Measurements from ENCODE around the gene LSM11.

Gene LSM11

DNA sequence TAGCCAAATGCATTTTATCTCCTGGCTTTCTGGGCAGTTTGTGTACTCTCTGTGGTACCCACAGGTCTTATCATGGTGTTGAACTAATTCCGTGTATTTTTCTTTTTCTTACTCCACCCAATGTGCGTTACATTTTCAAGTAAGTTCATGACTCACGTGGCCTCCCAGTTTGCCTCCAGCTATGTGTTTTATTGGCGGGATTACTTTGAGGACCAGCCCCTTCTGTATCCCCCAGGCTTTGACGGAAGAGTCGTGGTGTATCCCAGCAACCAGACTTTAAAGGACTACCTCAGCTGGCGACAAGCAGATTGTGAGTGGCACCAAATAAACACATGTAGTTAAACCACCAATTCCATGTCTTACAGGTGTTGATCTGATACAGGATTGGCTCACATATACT is 9.1 kb upstream of the LSM11 start:
- DNase-seq (ENCODE audit: low read depth): no peak

DNA sequence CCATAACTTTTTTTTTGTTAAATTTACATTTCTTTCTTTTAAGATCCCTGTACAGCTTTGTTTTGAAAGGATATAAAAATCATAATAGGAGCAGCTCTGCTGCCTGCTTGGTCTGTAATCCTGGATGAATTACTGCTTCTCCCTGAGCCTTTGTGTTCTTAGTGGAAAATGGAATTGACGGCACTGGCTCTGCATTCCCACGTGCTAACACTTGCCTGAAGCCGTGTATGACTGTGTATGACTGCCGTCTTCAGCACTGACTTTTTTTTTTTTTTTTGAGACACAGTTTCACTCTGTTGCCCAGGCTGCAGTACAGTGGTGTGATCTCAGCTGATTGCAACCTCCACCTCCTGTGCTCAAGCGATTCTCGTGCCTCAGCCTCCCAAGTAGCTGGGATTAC is 7.5 kb upstream of the LSM11 start:
- DNase-seq (ENCODE audit: low read depth): no peak

DNA sequence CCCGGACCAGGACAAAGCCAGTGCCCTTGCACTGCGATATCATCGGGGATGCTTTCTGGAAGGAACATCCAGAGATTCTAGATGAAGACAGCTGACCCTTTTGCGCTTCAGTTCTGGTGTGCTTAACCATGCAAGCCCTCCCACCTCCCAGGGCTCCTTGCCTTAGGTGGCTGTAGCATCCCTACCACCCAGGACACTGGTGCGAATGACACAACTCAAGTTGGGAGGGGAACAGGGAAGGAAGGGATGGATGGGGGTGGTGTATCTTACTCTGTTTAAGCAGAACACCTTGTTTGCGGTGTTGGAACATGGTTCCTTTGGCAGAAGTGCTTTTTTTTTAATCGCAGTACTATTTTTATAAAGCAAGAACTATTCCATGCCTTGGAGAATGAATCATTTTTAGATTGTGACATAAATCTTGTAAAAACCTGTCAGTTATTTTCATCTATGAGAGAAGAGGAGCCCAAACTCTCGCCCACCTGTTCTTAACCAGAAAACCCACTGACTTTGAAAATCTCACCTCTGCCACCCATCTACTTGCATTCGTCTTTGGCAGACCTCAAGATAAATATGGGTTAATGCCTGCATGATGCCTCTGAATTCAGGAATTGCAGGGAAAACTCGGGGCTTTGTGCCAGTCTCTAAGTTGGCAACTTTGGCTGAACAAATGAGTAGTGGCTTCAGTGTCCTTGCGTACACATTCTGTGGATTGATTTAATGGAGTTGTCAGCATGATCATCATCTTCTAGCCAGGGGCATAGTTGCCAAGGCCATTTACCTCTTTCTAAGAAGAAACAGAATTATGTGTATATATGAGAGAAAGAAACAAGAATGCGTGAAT is 3.9 kb upstream of the LSM11 start:
- DNase-seq (ENCODE audit: low read depth): no peak

DNA sequence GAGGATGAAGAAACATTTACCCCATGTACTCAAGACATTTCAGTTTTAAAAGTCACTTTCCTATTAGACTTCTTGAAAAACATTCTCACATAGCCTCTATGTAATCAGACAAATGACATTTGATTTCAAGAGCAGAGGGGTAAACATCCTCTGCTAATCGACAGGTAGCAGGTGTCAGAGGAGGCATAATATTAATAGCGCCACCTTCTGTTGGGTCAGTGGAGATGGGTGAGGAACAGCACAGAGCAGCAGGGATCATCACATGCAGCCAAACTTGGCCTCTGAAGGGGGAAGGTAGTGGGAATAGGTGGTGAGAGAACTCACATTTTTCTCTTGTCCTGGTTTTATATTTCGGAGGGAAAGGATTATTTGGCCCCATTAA is 3.3 kb upstream of the LSM11 start:
- DNase-seq (ENCODE audit: low read depth): no peak

- DNase-seq (ENCODE audit: low read depth): no peak
Measured at GRCh38 chr5:157741131-157741530, 2.4 kb upstream of the LSM11 start.

DNA sequence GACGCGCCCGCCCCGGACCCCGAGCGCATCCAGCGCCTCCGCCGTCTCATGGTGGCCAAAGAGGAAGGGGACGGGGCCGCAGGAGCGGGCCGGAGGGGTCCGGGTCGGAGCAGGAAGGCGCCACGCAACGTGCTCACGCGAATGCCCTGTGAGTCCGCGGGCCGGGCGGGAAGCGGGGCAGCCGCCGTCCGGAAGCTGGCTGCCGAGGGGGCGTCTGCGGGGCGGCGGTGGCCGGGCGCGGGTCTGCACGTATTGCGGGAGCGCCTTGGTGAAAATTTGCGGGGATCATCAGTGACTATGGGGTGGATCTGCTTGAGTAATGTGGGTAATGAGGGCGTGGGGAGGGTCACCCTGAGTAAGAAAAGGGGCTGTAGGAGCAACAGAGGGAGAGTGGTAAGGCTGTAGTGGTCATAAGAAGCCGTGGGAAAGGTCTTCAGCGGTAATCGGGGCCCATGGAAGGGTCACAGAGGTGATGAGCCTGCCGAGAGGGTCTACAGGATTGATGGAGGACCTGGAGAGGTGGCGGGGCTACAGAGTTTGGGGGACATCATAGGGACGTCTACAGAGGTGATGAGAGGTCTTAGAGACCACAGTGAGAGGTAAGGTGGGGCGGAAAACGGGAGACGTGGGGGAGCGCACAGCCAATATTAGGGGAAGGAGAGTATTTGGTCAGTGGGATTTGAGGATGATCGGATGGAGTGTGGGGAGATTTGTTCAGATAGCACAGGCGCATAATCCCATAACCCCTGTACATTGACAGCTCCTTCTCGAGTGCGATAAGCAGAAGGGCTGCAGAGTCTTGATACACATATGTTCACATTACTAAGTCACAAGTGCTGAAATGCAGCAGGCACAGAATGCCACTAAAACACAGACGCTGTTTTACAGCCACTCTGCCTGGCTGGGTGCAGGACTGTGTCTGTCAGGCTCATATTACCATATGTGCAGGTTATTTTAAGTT is 819 bp downstream of the LSM11 start:
- peak; percentile 8 for DNase-seq (ENCODE audit: low read depth)

DNA sequence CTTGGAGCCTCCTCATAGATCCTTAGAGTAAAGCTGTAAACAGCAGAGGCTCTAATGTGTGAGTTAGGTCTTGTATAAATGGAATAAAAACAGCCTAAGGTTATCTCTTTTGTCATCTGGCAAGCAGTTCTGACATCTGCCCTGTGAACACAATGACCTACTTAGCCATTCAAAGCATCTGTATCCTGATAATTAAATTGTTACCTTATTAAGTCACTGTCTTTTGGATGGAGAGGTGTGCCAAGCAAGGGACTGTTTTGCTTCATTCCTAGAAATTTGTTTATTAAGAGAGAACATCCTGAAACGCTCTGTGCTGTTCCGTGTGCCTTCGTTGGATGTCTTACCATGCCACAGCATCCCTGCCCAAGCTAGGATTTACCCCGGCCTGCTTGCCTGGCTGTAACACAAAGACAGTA is 1.5 kb downstream of the LSM11 start:
- no peak for DNase-seq (ENCODE audit: low read depth)

- no peak for DNase-seq (ENCODE audit: low read depth)
Measured at GRCh38 chr5:157747173-157747740, 3.7 kb downstream of the LSM11 start.

GRCh38 chr5:157747766-157748700 is 4.5 kb downstream of the LSM11 start:
- no peak for DNase-seq (ENCODE audit: low read depth)

GRCh38 chr5:157748760-157749461 is 5.4 kb downstream of the LSM11 start:
- no peak for DNase-seq (ENCODE audit: low read depth)

DNA sequence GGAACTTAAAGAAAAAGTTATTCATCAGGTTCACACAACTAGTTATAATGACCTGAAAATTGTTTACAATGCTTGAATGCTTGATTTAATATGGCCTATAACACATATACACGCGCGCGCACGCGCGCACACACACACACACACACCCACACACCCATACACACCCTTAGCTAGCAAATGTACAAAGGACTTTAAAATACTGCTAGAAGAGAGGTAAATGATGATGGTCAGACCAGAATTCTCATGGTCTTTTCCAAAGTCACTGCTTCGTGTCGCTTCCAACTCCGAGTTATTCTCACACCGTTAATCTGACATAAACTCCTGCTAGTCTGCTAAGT is 5.9 kb downstream of the LSM11 start:
- DNase-seq (ENCODE audit: low read depth): no peak

DNA sequence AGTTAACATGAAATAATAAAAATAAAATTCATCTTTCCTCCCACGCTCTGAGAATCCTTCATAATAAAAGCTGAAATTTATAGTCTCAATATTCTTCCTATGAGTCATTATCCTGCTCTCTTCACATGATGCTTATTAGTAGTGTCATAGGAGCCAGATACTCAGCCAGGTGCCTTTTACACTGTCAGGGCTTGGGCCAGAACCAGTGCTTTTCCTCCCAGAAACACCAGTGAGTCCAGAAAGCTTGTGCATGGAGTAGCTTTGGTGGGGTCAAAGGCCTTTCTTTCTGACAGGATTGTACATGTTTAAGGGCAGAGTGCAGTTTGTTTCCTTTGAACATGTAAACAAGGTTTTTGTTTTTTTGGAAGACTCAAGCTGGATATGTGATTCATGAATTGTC is 6.8 kb downstream of the LSM11 start:
- no peak for DNase-seq (ENCODE audit: low read depth)

DNA sequence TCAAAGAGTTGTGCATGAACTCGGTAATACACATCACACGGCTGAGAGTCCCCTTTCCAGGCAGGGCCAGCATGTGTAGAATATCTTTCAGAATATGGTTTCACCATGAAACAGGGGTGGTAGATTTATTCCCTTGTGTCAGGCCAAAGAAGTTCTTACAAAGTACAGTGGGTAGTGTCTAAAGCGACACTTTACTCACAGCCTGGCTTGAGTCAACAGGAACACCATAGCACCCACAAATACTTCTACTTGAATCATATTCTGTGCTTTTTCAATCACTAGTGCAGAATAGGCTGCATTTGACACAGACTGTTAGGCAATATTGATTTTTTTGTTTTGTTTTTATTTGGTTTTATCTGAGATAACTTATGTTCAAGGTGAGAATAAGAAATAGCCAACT is 12.6 kb downstream of the LSM11 start:
- DNase-seq (ENCODE audit: low read depth): no peak

- no peak for DNase-seq (ENCODE audit: low read depth)
Measured at GRCh38 chr5:157758706-157759105, 15.2 kb downstream of the LSM11 start.

GRCh38 chr5:157761690-157762621 is 18.4 kb downstream of the LSM11 start:
- DNase-seq (ENCODE audit: low read depth): no peak

DNA sequence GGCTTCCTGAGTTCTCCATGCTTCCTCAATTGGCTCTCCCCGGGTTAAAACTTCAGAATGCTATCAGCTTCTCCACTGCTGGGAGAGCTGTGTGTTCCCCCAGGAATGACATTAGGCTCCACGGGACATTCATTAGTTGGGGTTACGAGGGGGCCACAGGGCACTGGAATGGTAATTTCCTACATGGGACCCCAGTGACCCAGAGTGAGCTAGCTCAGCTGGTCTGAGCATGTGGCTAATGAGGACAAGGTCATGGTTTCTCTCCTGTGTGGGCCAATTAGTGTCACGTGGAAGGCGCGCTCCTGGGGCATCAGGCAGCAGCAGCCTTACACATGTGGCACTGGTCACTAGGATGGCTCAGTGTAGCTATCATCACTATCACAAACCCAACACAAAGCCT is 21.0 kb downstream of the LSM11 start:
- no peak for DNase-seq (ENCODE audit: low read depth)

DNA sequence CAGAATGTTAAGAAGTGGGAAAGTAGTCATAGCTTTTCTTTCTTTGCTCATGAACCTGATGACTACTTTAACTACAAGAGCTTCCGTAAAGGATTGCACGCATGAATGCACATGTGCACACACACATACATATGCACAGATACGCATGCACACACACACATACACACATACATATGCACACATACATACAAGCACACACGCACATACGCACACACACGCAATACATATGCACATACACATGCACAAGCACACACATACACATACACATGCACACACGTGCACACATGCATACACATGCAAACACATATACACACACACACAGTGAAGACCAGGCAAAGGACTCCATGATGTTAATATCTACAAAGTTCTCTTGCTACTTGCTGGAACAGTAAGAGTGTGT is 22.9 kb downstream of the LSM11 start:
- DNase-seq (ENCODE audit: low read depth): no peak

DNA sequence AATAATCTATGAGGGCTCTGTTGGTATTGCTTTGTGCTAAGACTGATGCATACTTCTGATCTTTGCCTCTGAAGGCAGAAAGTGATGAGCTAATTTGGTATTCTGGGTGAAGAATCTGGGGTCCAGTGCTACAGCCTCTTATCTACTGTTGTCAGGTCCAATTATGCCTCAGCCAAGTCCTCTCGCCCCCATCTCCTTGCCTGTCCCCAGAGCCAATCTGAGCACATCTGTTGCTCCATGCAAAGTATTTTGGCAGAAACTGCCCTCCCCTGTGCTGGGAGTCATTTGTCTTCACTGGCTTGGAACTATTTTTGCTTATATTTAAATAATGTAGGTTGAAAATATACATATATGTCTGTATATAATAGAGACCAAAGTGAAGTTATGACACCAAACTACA is 23.4 kb downstream of the LSM11 start:
- no peak for DNase-seq (ENCODE audit: low read depth)

DNA sequence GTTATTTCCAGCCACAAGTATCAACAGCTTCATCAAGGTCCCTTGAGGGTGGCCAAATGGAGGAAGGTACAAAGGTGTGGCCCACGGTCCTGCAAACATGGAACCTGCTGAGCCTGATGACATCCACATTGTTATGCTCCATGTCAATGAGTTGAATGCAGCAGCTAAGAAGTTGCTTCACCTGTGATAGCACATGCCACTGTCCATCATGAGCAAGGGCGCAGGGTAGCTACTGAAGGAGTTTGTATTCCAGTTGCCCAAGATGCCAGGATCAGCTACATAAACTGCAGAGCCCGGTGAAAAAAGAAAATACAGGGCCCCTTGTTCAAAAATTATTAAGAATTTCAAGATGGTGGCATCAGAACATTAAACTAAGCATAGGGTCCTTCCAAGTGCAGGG is 24.2 kb downstream of the LSM11 start:
- DNase-seq (ENCODE audit: low read depth): no peak

DNA sequence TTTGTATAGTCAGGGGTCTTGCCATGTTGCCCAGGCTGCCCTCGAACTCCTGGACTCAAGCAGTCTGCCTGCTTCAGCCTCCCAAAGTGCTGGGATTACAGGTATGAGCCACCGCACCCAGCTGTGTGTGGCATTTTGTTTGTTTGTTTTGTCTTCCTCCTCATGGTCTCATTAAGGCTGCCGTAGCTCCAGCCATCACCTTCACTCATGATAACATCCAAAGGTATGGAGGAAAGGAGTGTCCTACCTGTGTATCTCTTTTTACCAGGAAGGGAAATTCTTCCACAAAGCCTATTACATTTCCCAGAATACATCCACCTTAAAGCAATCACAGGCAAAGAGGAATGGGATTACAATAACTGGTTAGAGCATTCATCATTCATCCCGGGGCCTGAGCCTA is 27.2 kb downstream of the LSM11 start:
- DNase-seq (ENCODE audit: low read depth): no peak

Measured in stimulated activated CD8-positive, alpha-beta memory T cell treated with anti-CD3 and anti-CD28 coated beads, Interleukin-15, amount 100 ng/mL, for 24 hours (primary cell).